Left ventricle myocardium superior (tissue), 1 donor: ENCODE results near the gene C1GALT1C1L. TPM values are rescaled to one million over a fixed set of nuclear protein-coding genes. Genes with fewer than 3 reads are reported as not detected.
"Not testable (repeated sequence)": the region's sequence is repeated elsewhere in the genome, so short reads cannot be mapped to it uniquely, and the experiment has no call there.

Experiments
- ATAC-seq: fragments of 200-7000 bp; cut with Tn5 transposase; one replicate; pipeline ENCODE4 v1.9.1; 2020; ENCODE audit warnings: mild to moderate bottlenecking, moderate library complexity
- DNase-seq: peaks from one replicate; pipeline ENCODE4 v3.0.0-alpha.2; 2020
- intact Hi-C: fragments of 100-400 bp; cut with micrococcal nuclease; formaldehyde crosslinking; loops from one replicate; pipeline ENCODE4 v1.11.0; 2022
- long read RNA-seq: library from polyadenylated mRNA; unstranded; transcript quantifications from one replicate; pipeline ENCODE4 v2.0.0, GENCODE V29; 2021
- total RNA-seq: library from RNA; stranded (reverse); fragmentation: NEBNext Ultra II Directional; extraction: Animal tissue kit (Norgen Biotek cat#: 25700); gene quantifications from one replicate; pipeline ENCODE4 v1.2.1, GENCODE V29; 2021
- donor health status: DM: no; HTN: yes; CAD: no; lungs with severe emphysema.

Gene C1GALT1C1L
- 0.64 TPM for total RNA-seq
- long read RNA-seq, result 0 reads

- ATAC-seq (peak; percentile 97), DNase-seq (peak; percentile 78)
- intact Hi-C loops, result no loop called here
Observed at GRCh38 chr2:43676322-43677050, at the start of gene C1GALT1C1L. Gene C1GALT1C1L (minus strand): TSS chr2:43676429. CDS start chr2:43676322, 107 bp downstream.

- ATAC-seq, result no peak
- intact Hi-C loops, result no loop called here
- DNase-seq, result no peak
Observed at GRCh38 chr2:43725711-43726246, 49.5 kb upstream of the C1GALT1C1L start.

GRCh38 chr2:43724728-43725526, 48.7 kb upstream of the C1GALT1C1L start:
- peak; percentile 22 for ATAC-seq
- no peak for DNase-seq
- intact Hi-C loops, result no loop called here

GRCh38 chr2:43718530-43719124, 42.4 kb upstream of the C1GALT1C1L start:
- intact Hi-C loops, result no loop called here

GRCh38 chr2:43717322-43717721, 41.1 kb upstream of the C1GALT1C1L start:
- intact Hi-C loops, result no loop called here
- no peak for DNase-seq
- no peak for ATAC-seq

More at GRCh38 chr2:43718530-43719124, 42.4 kb upstream of the C1GALT1C1L start:
- DNase-seq, result no peak
- ATAC-seq, result no peak

GRCh38 chr2:43715300-43716098, 39.3 kb upstream of the C1GALT1C1L start:
- intact Hi-C loops, result no loop called here
- DNase-seq, result no peak
- ATAC-seq, result no peak

GRCh38 chr2:43714164-43714563, 37.9 kb upstream of the C1GALT1C1L start:
- no peak for DNase-seq
- ATAC-seq, result no peak
- intact Hi-C loops, result no loop called here

- DNase-seq (no peak), ATAC-seq (no peak)
- intact Hi-C loops, result no loop called here
Observed at GRCh38 chr2:43710866-43711265, 34.6 kb upstream of the C1GALT1C1L start.

GRCh38 chr2:43708891-43709290, 32.7 kb upstream of the C1GALT1C1L start:
- intact Hi-C loops, result no loop called here
- ATAC-seq (no peak), DNase-seq (no peak)

GRCh38 chr2:43708178-43708577, 31.9 kb upstream of the C1GALT1C1L start:
- DNase-seq (no peak), ATAC-seq (no peak)
- intact Hi-C loops, result no loop called here

GRCh38 chr2:43707255-43708015, 31.2 kb upstream of the C1GALT1C1L start:
- DNase-seq, result peak; percentile 48
- peak; percentile 94 for ATAC-seq
- intact Hi-C loops, result no loop called here

- ATAC-seq (no peak), DNase-seq (no peak)
- intact Hi-C loops, result no loop called here
Observed at GRCh38 chr2:43701111-43701510, 24.9 kb upstream of the C1GALT1C1L start.

- DNase-seq (no peak), ATAC-seq (no peak)
- intact Hi-C loops, result no loop called here
Observed at GRCh38 chr2:43699761-43700160, 23.5 kb upstream of the C1GALT1C1L start.

- ATAC-seq, intact Hi-C loops, DNase-seq: not testable (repeated sequence)
Observed at GRCh38 chr2:43698140-43698539, 21.9 kb upstream of the C1GALT1C1L start.

GRCh38 chr2:43692428-43692994, 16.3 kb upstream of the C1GALT1C1L start:
- DNase-seq (no peak), ATAC-seq (no peak)
- intact Hi-C loops, result no loop called here

- intact Hi-C loops, result no loop called here
- ATAC-seq (no peak), DNase-seq (no peak)
Observed at GRCh38 chr2:43689999-43690398, 13.8 kb upstream of the C1GALT1C1L start.

- no peak for ATAC-seq
- no peak for DNase-seq
- intact Hi-C loops, result no loop called here
Observed at GRCh38 chr2:43685357-43685756, 9.1 kb upstream of the C1GALT1C1L start.

- DNase-seq, ATAC-seq, intact Hi-C loops: not testable (repeated sequence)
Observed at GRCh38 chr2:43677783-43678182, 1.6 kb upstream of the C1GALT1C1L start.
